GM18951 (cell line): ENCODE data around the gene SCAMP4.
"Not testable (repeated sequence)": the region's sequence is repeated elsewhere in the genome, so short reads cannot be mapped to it uniquely, and the experiment has no call there.

Source experiments
- POLR2A ChIP-seq: IDR thresholded peaks from 4 replicates; pipeline ENCODE4 v1.6.1; 2011; ENCODE audit warnings: mild to moderate bottlenecking; ENCODE audit not compliant: insufficient read length, insufficient read depth; ENCODE audit errors: extremely low read depth
- in situ Hi-C: fragments of 300-500 bp; cut with MboI; formaldehyde crosslinking; loops from one replicate; pipeline ENCODE4 v1.12.0; 2022; ENCODE audit warnings: low sequenced_read_pairs, mixed read lengths, inconsistent platforms; ENCODE audit not compliant: unreplicated experiment

SCAMP4 gene

DNA sequence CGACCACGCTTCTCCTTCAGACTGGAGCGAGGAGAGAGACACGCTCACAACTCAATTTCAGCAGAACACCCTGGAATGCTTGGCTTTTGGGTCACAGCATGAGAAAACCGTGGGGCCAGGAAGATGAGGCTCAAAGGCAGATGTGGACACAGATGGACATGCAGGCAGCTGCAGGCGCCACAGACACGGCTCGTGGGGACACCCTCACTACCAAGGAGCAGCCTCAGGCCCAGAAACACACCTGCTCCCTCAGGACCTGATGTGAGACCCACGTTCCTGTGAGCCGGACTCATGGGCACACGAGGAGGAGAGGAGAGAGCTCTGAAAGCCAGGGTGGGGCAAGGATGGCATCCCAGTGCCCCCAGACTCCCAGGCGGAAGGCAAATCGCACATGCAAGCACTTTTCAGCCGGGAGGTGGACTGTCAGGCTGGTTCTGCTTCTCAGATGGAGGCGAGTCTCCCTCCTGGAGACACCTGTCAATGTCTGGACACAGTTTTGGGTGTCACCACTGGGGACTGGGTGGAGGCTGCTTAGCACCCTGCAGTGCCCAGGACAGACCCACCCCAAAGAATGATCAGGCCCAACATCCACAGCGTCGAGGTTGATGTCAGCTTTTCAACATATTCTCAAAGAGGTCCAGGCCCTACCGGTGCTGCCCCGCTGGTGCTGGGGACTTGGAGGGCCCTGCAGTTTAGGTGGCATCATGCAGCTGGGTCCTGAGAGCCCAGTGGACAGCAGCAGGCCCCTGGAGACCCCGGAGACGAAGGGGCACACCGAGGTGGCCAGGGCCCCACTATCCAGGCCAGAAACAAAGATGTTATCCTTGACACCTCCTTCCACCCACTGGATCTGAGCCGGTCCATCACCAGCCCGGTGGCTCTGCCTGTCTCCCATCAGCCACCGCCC lies 22.2 kb upstream of the SCAMP4 start:
- TF ChIP-seq POLR2A = no peak
- in situ Hi-C loops = no loop called here

DNA sequence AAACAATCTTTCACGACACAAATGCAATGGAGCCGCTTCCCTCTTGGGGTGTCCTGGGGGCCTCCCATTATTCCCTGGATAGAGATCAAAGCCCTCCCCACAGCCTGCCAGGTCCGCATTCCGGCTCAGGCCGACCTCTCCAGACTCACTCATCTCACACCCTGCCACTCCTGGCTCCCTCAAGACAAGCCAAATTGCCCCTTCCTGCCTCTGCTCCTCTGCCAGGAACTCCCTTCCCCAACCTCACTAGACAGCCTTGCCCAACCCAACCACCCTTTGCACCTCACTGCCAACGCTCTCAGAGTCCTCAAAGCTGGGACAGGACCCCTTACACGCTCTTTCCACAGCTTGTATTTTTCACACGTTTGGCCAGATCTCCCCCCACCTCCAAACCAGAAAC lies 21.4 kb upstream of the SCAMP4 start:
- TF ChIP-seq POLR2A = no peak
- in situ Hi-C loops = no loop called here

GRCh38 chr19:1884291-1884718 lies 20.9 kb upstream of the SCAMP4 start:
- no peak for TF ChIP-seq POLR2A
- in situ Hi-C loops = no loop called here

DNA sequence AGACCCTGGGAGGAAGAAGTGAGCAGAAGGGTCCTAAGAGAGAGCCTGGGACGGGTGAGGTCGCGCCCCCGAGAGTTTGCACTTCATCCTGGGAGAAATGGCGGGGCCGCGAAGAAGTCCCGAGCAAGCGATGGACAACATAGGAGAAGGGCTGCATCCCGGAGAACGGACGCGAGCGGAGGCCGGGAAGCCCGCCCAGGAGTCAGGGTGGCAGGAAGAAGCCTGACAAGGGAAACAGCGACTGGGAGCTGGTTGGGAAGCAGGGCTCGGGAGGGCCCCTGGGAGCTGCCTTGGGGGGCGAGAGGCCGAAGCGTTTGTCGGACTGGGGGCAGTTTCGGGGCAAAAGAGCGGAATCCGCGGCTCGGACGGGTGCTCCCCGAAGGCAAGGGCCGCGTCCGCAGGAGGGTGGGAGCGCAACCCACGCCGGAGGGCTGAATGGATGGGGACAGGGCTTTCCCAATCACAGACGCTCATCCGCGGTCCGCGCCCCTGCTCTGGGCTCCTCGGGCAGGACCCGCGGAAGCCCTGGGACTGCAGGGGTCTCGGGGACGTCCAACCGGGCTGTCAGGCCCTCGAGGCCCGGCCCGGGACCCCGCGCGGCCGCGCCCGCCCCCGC lies 20.4 kb upstream of the SCAMP4 start:
- TF ChIP-seq POLR2A = no peak
- in situ Hi-C loops = no loop called here

DNA sequence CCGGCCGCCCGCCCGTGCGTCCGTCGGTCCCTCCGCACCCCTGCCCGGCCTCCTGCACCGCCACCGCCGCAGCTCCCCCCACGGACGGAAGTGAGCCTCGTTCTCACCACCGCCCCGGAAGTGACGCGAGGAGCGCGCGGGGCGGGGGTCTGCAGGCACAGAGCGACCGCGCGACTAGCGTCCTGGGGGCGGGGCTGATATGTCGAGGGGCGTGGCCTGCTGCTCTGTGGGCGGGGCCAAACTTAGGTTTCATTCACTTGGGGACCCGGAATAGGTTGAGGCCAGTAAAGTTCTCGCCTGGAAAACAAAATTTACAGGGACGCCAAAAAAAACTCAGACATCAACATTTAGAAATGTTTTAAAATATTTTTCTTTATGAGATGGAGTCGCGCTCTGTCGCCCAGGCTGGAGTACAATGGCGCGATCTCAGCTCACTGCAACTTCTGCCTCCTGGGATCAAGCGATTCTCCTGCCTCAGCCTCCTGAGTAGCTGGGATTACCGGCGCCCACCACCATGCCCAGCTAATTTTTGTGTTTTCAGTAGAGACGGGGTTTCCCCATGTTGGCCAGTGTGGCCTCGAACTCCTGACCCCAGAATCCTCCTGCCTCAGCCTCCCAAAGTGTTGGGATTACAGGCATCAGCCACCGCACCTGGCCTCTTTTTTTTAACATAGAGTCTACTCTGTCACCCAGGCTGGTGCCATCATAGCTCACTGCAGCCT lies 19.6 kb upstream of the SCAMP4 start, which contains the start of gene ABHD17A:
Gene ABHD17A (minus strand): TSS at position 99 of the 722 bp plus-strand sequence. CDS start 3,930 bp downstream, outside the sequence.
- TF ChIP-seq POLR2A = peak; percentile 70
- in situ Hi-C loops = not testable (repeated sequence)

DNA sequence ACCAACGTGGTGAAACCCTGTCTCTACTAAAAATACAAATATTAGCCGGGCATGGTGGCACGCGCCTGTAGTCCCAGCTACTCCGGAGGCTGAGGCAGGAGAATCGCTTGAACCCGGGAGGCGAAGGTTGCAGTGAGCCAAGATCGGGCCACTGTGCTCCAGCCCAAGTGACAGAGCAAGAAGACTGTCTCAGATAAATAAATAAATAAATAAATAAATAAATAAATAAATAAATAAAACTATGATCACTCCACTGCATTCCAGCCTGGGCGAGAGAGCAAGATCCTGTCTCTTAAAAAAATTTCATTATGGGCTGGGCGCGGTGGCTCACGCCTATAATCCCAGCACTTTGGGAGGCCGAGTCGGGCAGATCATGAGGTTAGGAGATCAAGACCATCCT lies 18.8 kb upstream of the SCAMP4 start:
- in situ Hi-C loops = not testable (repeated sequence)

DNA sequence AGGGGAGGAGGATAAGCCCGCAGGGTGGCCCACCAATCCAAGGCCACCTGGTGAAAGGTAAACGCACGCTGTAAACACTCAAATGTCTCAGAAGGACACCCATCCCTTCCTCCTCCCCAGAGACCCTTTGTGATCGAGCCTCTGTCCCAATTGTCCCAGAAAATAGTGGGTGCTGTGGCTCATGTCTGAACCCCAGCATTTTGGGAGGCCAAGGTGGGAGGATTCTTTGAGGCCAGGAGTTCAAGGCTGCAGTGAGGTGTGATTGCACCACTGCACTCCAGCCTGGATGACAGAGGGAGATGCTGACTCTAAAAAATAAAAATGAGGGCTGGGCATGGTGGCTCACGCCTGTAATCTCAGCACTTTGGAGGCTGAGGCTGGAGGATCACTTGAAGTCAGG lies 16.8 kb upstream of the SCAMP4 start:
- no peak for TF ChIP-seq POLR2A
- in situ Hi-C loops = no loop called here

DNA sequence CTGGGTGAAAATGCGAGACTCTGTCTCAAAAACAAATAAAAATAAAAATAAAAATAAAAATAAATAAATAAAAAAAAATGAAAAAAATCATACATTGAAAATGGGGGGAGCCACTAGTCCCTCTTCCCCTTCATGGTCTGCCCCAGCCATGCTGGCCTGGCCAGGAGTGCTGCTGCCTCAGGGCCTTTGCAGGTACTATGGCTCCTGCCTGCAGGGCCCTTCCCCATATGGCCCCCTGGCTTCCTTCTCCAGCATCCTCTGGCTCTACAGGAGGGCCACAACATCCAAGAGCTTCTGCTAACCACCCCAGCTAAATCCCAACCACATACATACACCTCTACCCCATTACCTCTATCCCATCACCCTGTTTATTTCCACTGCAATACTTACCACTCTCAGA lies 15.3 kb upstream of the SCAMP4 start:
- no peak for TF ChIP-seq POLR2A
- in situ Hi-C loops = no loop called here

DNA sequence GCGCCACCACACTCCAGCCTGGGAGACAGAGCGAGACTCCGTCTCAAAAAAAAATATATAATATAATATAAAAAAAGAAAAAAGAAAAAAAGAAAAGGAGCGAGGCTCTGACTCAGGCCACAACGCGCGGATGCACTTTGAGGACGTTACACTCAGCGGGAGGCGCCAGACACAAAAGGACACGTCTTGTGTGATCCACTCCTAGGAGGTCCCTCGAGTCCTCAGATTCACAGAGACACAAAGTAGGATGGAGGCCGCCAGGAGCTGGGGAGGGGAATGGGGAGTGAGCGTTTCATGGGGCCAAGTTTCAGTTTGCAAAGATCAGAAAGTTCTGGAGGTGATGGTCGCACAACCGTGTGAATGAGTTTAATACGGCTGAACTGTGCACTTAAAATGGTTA lies 11.4 kb upstream of the SCAMP4 start:
- in situ Hi-C loops = no loop called here
- no peak for TF ChIP-seq POLR2A

GRCh38 chr19:1896508-1896907 lies 8.7 kb upstream of the SCAMP4 start:
- no peak for TF ChIP-seq POLR2A
- in situ Hi-C loops = no loop called here

DNA sequence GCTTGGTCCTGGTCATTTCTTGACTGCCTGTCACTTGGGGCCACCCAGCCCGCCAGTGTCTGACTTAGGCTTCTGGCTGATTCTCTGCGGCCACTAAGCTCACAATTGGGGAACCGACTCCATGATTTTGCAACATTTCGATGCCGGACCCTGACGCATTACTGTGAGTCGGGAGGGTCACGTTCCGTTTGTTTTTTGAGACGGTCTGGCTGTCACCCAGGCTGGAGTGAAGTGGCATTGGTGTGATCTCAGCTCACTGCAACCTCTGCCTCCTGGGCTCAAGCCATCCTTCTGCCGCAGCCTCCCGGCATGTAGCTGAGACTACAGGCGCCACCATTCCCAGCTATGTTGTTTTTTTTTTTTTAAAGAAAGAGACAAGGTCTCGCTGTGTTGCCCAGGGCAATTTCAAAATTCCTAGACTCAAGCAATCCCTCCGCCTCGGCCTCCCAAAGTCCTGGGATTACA lies 3.2 kb upstream of the SCAMP4 start:
- TF ChIP-seq POLR2A = no peak
- in situ Hi-C loops = no loop called here

GRCh38 chr19:1902923-1903322 lies 2.3 kb upstream of the SCAMP4 start:
- in situ Hi-C loops = no loop called here
- TF ChIP-seq POLR2A = no peak

DNA sequence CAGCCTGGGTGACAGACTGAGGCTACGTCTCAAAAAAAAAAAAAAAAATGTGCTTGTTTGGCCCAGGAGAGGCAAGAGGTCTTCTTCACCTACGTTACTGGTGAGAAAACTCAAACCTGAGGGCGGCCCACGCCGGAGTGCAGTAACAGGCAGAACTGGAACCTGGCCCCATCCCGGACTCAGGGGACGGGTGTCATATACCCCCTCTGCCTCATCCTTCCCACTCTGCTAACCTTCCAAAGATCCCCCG lies 414 bp upstream of the SCAMP4 start:
- no peak for TF ChIP-seq POLR2A
- in situ Hi-C loops = no loop called here
